IMR-90 (cell line): ENCODE data around the gene GABARAPL2.

Experiments
- BHLHE40 ChIP-seq: fragments of 150-350 bp; IDR thresholded peaks from 2 replicates; pipeline ENCODE4 v1.6.1; 2016; ENCODE audit warnings: mild to moderate bottlenecking, low read depth, low read length
- CEBPB ChIP-seq: IDR thresholded peaks from 2 replicates; pipeline ENCODE4 v1.6.1; 2012; ENCODE audit warnings: low read depth, low read length, improper control_type of control experiment
- CHD1 ChIP-seq: IDR thresholded peaks from 2 replicates; pipeline ENCODE4 v1.6.1; 2012; ENCODE audit warnings: low read depth, low read length, improper control_type of control experiment
- CTCF ChIP-seq: conservative IDR thresholded peaks from 2 replicates; pipeline ENCODE4 v1.5.1; 2012; ENCODE audit warnings: mild to moderate bottlenecking, low read depth, low read length, improper control_type of control experiment
- ELK1 ChIP-seq: fragments of 150-350 bp; IDR thresholded peaks from 2 replicates; pipeline ENCODE4 v1.6.1; 2016; ENCODE audit warnings: low read depth, mild to moderate bottlenecking, low read length, moderate library complexity, borderline replicate concordance
- MXI1 ChIP-seq: IDR thresholded peaks from 2 replicates; pipeline ENCODE4 v1.6.1; 2012; ENCODE audit warnings: low read depth, mild to moderate bottlenecking, low read length, moderate library complexity, borderline replicate concordance
- POLR2A ChIP-seq: IDR thresholded peaks from 2 replicates; pipeline ENCODE4 v1.6.1; 2012; ENCODE audit warnings: mild to moderate bottlenecking, low read depth, low read length
- RAD21 ChIP-seq: IDR thresholded peaks from 2 replicates; pipeline ENCODE4 v1.6.1; 2012; ENCODE audit warnings: low read length, improper control_type of control experiment
- RCOR1 ChIP-seq: IDR thresholded peaks from 2 replicates; pipeline ENCODE4 v1.6.1; 2012; ENCODE audit warnings: mild to moderate bottlenecking, low read length, improper control_type of control experiment; ENCODE audit not compliant: insufficient replicate concordance
- USF2 ChIP-seq: fragments of 150-350 bp; IDR thresholded peaks from 2 replicates; pipeline ENCODE4 v1.6.1; 2017; ENCODE audit warnings: mild to moderate bottlenecking, antibody characterized with exemption, low read length, low read depth

- no peak for TF ChIP-seq CTCF
- no peak for TF ChIP-seq RCOR1
- no peak for TF ChIP-seq ELK1
- TF ChIP-seq POLR2A = no peak
- no peak for TF ChIP-seq MXI1
- no peak for TF ChIP-seq BHLHE40
- TF ChIP-seq CEBPB = no peak
- TF ChIP-seq CHD1 = no peak
- TF ChIP-seq RAD21 = no peak
- TF ChIP-seq USF2 = no peak
Observed at GRCh38 chr16:75537776-75538175, 28.4 kb upstream of the GABARAPL2 start.
